Caco-2 (cell line): ENCODE results near the gene TTC27. TPM values are rescaled to one million over a fixed set of nuclear protein-coding genes. Genes with fewer than 3 reads are reported as not detected.
A peak's percentile ranks its signal among the peaks of the same experiment; 100 is the strongest.

Source experiments
- BruUV-seq: library from RNA; stranded (reverse); fragments of 400-500 nt; replicated peaks from 2 replicates; lab custom pipeline; 2021; lab: Mats Ljungman, UMichigan
- CTCF ChIA-PET: fragments of 300-600 bp; sonication (Branson Sonifier 250); formaldehyde crosslinking; loops from one replicate; lab custom pipeline; 2022; ENCODE audit warnings: antibody characterized with exemption; lab: Charles Lee
- POLR2A ChIA-PET: fragments of 300-600 bp; sonication (Branson Sonifier 250); formaldehyde crosslinking; loops from one replicate; lab custom pipeline; 2022; ENCODE audit warnings: antibody characterized with exemption; lab: Charles Lee
- DNase-seq, 2 experiments: peaks; one replicate each; pipeline versions ENCODE4 v3.0.0 to v3.0.0-alpha.2; 2020 to 2022
- H3K27me3 ChIP-seq: replicated peaks from 2 replicates; pipeline ENCODE4 v1.6.0; 2011; ENCODE audit warnings: low read length; ENCODE audit not compliant: control insufficient read depth, insufficient read depth
- H3K36me3 ChIP-seq: 2 replicates; pipeline ENCODE4 v1.5.1; 2011; ENCODE audit warnings: low read length; ENCODE audit not compliant: control insufficient read depth, insufficient read depth
- H3K4me1 ChIP-seq: fragments of 250-450 bp; sonication (Bioruptor Pico); 2 replicates; pipeline ENCODE4 v1.5.1; 2020; ENCODE audit warnings: mild to moderate bottlenecking
- H3K4me3 ChIP-seq: 2 replicates; pipeline ENCODE4 v1.5.1; 2011; ENCODE audit warnings: low read depth, mild to moderate bottlenecking, control low read depth, low read length
- H3K9me3 ChIP-seq: fragments of 250-450 bp; sonication (Bioruptor Pico); 2 replicates; pipeline ENCODE4 v1.5.1; 2020; ENCODE audit warnings: mild to moderate bottlenecking, moderate library complexity
- H3K27ac Mint-ChIP-seq: one replicate; pipeline ENCODE4 v1.8.0; 2022; ENCODE audit warnings: mixed read lengths; ENCODE audit not compliant: unreplicated experiment
- H3K27me3 Mint-ChIP-seq: one replicate; pipeline ENCODE4 v1.8.0; 2022; ENCODE audit warnings: mixed read lengths; ENCODE audit not compliant: insufficient read depth, unreplicated experiment
- H3K36me3 Mint-ChIP-seq: one replicate; pipeline ENCODE4 v1.8.0; 2022; ENCODE audit warnings: mild to moderate bottlenecking, mixed read lengths; ENCODE audit not compliant: insufficient read depth, unreplicated experiment
- H3K4me1 Mint-ChIP-seq: one replicate; pipeline ENCODE4 v1.8.0; 2022; ENCODE audit warnings: low read depth, mixed read lengths; ENCODE audit not compliant: unreplicated experiment
- H3K4me3 Mint-ChIP-seq: one replicate; pipeline ENCODE4 v1.8.0; 2022; ENCODE audit warnings: mild to moderate bottlenecking, moderate library complexity, mixed read lengths; ENCODE audit not compliant: unreplicated experiment
- H3K9me3 Mint-ChIP-seq: one replicate; pipeline ENCODE4 v1.8.0; 2022; ENCODE audit warnings: mixed read lengths; ENCODE audit not compliant: unreplicated experiment
- CTCF ChIP-seq, 2 experiments: fragments of 200-600 bp in 1 of 2; IDR thresholded peaks; 1 replicate in 1 of 2; 2 replicates in 1 of 2; pipeline versions ENCODE4 v1.5.1 to v1.8.0; 2011 to 2022; ENCODE audit warnings: antibody characterized with exemption in 1 of 2, control low read depth in 1 of 2, inconsistent platforms in 1 of 2, low read depth in 1 of 2, low read length in 1 of 2, mild to moderate bottlenecking in 1 of 2, moderate library complexity in 1 of 2; ENCODE audit not compliant: insufficient read depth in 1 of 2, severe bottlenecking in 1 of 2, unreplicated experiment in 1 of 2
- intact Hi-C: fragments of 100-400 bp; cut with micrococcal nuclease; formaldehyde crosslinking; loops from one replicate; pipeline ENCODE4 v1.10.0; 2022; ENCODE audit not compliant: unreplicated experiment
- total RNA-seq: library from RNA; stranded (reverse); gene quantifications from 2 replicates; pipeline ENCODE4 v1.2.3, GENCODE V29; 2022

The TTC27 gene
- total RNA-seq, 1 experiment from 2014 or later, result 20.6 TPM

DNA sequence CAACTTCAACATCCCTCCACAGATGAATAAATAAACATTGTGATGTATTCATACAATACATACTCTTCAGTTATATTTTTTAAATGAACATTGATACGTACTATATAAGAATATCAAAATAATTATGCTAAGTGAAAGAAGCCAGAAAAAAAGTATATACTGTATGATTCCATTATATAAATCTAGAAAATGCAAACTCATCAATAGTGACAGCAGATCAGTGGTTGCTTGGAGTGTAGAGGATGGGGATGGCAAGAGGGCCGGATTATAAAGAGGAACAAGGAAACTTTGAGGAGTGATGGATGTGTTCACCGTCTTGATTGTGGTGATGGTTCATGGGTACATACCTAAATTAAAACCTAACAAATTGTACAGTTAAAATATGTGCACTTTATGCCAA is 3.0 kb upstream of the TTC27 start:
- no peak for TF ChIP-seq CTCF (IDR thresholded peaks at IDR 0.05; ENCODE audit: insufficient read depth in 1 of 2, low read depth in 1 of 2, low read length in 1 of 2, severe bottlenecking in 1 of 2, unreplicated experiment in 1 of 2)
- Histone ChIP-seq H3K36me3 (0 out of 2 replicates have a peak, but pooled peaks cover 5% of the 10 kb centered on the region), H3K27me3 (no peaks in the 10 kb centered on the region), H3K4me1 (no peaks in the 10 kb centered on the region; the same call in 1 of the 2 replicates), H3K4me3 (no peak overlapping the region), H3K9me3 (no peaks in the 10 kb centered on the region)
- ChIA-PET POLR2A (no interaction called here), CTCF (no interaction called here)
- Mint-ChIP-seq H3K27ac (no peak overlapping the region), H3K4me1 (peaks cover 16% of the 10 kb centered on the region), H3K9me3 (no peaks in the 10 kb centered on the region), H3K27me3 (no peaks in the 10 kb centered on the region), H3K36me3 (peaks cover 36% of the 10 kb centered on the region), H3K4me3 (no peak overlapping the region)
- intact Hi-C loops, result loop anchor here (10.0 kb wide), 1 partner anchor 320 kb away; the partner anchor contains the start of gene LTBP1
- DNase-seq, result no peak
- BruUV-seq, result no TSS peak

DNA sequence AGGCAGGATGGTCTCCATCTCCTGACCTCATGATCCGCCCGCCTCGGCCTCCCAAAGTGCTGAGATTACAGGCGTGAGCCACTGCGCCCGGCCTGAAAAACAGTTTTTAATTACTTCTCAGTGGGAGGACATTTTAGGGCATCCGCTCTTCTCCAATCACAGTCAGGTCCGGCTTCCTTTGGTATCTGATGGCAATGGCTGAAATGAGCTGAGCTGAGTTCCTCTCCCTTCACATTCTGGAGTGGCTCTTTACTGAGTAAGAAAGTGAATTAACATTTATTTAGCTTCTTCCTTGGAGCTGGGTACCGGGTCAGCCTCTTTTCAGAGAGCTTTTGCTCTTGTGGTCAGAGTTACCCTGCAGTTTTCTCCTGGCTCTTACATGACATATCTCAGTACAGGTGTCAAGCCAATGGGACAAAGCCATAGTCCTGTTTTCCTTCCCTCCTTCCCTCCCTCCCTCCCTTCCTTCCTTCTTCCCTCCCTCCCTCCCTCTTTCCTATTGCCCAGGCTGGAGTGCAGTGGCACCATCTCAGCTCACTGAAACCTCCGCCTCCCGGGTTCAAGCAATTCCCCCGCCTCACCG is 1.1 kb upstream of the TTC27 start:
- Mint-ChIP-seq H3K4me1 (peaks cover 16% of the 10 kb centered on the region), H3K9me3 (no peaks in the 10 kb centered on the region), H3K4me3 (no peak overlapping the region), H3K27ac (no peak overlapping the region), H3K36me3 (peaks cover 40% of the 10 kb centered on the region), H3K27me3 (no peaks in the 10 kb centered on the region)
- Histone ChIP-seq H3K36me3 (0 out of 2 replicates have a peak, but pooled peaks cover 3% of the 10 kb centered on the region), H3K9me3 (no peaks in the 10 kb centered on the region), H3K4me1 (no peaks in the 10 kb centered on the region; the same call in 1 of the 2 replicates), H3K4me3 (no peak overlapping the region), H3K27me3 (no peaks in the 10 kb centered on the region)
- intact Hi-C loops, result loop anchor here (10.0 kb wide), 1 partner anchor 318 kb away; the partner anchor contains the start of gene LTBP1
- POLR2A ChIA-PET, result no interaction called here
- TF ChIP-seq CTCF (IDR thresholded peaks at IDR 0.05; ENCODE audit: insufficient read depth in 1 of 2, low read depth in 1 of 2, low read length in 1 of 2, severe bottlenecking in 1 of 2, unreplicated experiment in 1 of 2), result no peak
- DNase-seq, result no peak
- CTCF ChIA-PET, result interaction anchor here (0.6 kb wide), 1 partner anchor 519 kb away, joined by 4 read pairs; no protein-coding TSS in a partner anchor
- no TSS peak for BruUV-seq

DNA sequence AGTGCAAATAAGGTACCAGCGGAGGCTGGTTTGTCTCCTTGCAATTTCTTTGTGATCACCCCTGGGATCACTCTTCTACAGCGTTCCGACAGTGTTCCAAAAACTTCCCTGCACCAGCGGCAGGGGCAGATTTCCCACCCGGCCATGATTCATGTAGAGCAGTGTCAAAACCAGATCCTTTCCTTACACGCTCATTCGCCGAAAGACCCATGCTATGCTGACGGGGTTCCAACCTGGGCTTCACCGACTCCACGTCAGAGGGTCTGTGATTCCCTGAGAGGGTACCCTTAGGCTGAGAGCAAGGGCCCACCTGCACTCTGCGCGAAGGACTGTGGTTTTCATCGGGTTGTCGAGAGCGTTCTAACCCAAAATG is 423 bp upstream of the TTC27 start:
- POLR2A ChIA-PET, result no interaction called here
- peaks cover 43% of the 10 kb centered on the region for H3K36me3 Mint-ChIP-seq
- DNase-seq, result no peak
- H3K9me3 Mint-ChIP-seq, result no peaks in the 10 kb centered on the region
- intact Hi-C loops, result loop anchor here (10.0 kb wide), 1 partner anchor 317 kb away; the partner anchor contains the start of gene LTBP1
- no peaks in the 10 kb centered on the region for H3K36me3 ChIP-seq
- CTCF ChIA-PET, result interaction anchor here (0.6 kb wide), 1 partner anchor 769 kb away, joined by 3 read pairs; no protein-coding TSS in a partner anchor
- peak overlapping the region; percentile 91 for H3K4me3 Mint-ChIP-seq
- peak overlapping the region; percentile 81 for H3K4me3 ChIP-seq
- H3K27me3 ChIP-seq, result no peaks in the 10 kb centered on the region
- H3K9me3 ChIP-seq, result no peaks in the 10 kb centered on the region
- H3K4me1 Mint-ChIP-seq, result peaks cover 13% of the 10 kb centered on the region
- no peaks in the 10 kb centered on the region; the same call in 1 of the 2 replicates for H3K4me1 ChIP-seq
- no TSS peak for BruUV-seq
- peak overlapping the region; percentile 92 for H3K27ac Mint-ChIP-seq
- peak in 1 of 2 experiments; percentile 6 for TF ChIP-seq CTCF (IDR thresholded peaks at IDR 0.05; ENCODE audit: insufficient read depth in 1 of 2, low read depth in 1 of 2, low read length in 1 of 2, severe bottlenecking in 1 of 2, unreplicated experiment in 1 of 2)
- H3K27me3 Mint-ChIP-seq, result no peaks in the 10 kb centered on the region
